Neural cell (in vitro differentiated cells): ENCODE measurements around the gene RAD9B.

Experiments used
- EP300 ChIP-seq: fragments of 450-650 bp; conservative IDR thresholded peaks from 2 replicates; pipeline ENCODE4 v1.6.1; 2014; ENCODE audit warnings: antibody characterized with exemption, mild to moderate bottlenecking, moderate library complexity; ENCODE audit not compliant: poor library complexity, severe bottlenecking
- EZH2 ChIP-seq: fragments of 200-600, 300-800 bp; shearing (Covaris generic), sonication (generic); IDR thresholded peaks from 2 replicates; pipeline ENCODE4 v1.6.1; 2014; ENCODE audit warnings: antibody characterized with exemption, low read length, borderline replicate concordance, mild to moderate bottlenecking; ENCODE audit not compliant: insufficient read depth, poor library complexity, severe bottlenecking
- POLR2AphosphoS5 ChIP-seq: IDR thresholded peaks from 2 replicates; pipeline ENCODE4 v1.6.1; 2012
- TF ChIP-seq, protein P1 (sequence below): fragments of 450-650 bp; IDR thresholded peaks from 2 replicates; pipeline ENCODE4 v1.5.1; 2014; ENCODE audit warnings: antibody characterized with exemption, mild to moderate bottlenecking, moderate library complexity; ENCODE audit not compliant: poor library complexity, severe bottlenecking

DNA sequence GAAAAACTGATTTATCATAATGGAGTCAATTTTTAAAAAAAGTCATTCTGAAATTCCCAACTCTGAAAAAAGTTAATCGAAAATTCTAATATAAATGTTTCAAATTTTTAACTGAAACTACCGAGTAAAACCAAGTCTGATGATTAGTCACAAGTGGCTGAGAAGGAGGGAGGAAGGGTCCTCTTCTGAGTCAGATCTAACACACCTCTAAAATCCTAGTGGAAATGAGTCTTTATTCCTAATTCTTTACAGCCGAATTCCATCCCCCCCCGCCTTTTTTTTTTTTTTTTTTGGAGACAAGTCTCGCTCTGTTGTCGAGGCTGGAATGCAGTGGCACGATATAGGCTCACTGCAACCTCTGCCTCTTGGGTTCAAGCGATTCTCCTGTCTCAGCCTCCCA, 37.9 kb downstream of the RAD9B start:
- TF ChIP-seq EZH2 (no peak), POLR2AphosphoS5 (no peak), EP300 (no peak)
- TF ChIP-seq, protein P1, sequence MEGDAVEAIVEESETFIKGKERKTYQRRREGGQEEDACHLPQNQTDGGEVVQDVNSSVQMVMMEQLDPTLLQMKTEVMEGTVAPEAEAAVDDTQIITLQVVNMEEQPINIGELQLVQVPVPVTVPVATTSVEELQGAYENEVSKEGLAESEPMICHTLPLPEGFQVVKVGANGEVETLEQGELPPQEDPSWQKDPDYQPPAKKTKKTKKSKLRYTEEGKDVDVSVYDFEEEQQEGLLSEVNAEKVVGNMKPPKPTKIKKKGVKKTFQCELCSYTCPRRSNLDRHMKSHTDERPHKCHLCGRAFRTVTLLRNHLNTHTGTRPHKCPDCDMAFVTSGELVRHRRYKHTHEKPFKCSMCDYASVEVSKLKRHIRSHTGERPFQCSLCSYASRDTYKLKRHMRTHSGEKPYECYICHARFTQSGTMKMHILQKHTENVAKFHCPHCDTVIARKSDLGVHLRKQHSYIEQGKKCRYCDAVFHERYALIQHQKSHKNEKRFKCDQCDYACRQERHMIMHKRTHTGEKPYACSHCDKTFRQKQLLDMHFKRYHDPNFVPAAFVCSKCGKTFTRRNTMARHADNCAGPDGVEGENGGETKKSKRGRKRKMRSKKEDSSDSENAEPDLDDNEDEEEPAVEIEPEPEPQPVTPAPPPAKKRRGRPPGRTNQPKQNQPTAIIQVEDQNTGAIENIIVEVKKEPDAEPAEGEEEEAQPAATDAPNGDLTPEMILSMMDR, result no peak
